HUDEP-2 (cell line): Measurements from ENCODE around the gene RDX.

Experiments
- DNase-seq, 76 experiments: peaks; one replicate each; lab custom pipeline; 2025; ENCODE audit not compliant: unreplicated experiment in 76 of 76; lab: John Stamatoyannopoulos, UW

RDX gene

DNA sequence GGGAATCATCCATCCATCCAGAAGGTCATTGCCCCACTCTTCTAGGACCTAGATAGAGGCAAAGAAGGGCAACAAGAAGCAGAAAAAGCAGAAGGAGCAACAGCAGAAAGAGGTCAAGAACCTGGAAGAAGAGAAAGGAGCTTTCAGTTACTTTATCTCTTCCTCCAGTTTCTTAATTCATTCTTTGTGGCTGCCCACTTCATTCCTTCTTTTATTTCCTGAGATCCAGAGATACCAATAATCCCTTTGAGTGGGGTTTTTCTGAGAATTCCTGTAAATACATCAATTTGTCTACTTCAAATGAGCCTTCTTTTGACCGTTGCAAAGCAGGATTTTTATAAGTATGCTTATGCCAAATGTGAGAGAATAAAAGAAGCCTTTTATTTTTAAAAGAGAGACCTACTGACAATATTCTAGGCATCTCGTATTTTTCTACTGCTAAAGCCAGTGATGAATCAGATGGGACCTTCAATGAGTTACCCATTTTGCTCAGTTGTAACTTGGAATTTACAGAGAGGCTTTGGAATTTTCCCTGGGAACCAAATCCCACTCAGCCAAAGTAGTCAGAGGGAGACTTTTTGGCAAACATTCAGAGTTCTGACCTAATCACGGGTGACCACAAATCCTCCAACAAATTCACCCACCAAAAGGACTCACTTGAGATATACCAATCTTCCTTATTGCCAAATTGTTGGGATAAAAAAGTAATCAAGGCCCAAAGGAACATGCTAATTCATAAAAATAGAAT, 148.3 kb downstream of the RDX start:
- DNase-seq: no peak

DNA sequence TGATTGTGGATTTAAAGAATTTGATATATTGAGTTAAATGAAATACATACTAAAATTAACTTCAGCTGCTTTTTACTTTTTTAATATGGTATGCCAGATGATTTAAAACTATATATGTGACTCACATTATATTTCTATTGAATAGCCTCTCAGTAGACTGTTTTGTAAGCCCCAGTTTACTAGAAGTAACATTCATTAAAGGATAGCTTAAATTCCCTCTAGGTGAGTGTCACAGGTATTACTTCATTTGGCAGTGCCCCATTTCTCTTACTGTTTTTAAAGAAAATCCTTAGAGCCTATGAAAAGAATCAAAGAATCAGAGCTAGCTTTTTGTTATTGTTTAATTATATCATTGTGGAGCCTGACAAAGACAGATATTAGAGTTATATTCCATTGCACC, 154.6 kb downstream of the RDX start:
- DNase-seq: no peak

DNA sequence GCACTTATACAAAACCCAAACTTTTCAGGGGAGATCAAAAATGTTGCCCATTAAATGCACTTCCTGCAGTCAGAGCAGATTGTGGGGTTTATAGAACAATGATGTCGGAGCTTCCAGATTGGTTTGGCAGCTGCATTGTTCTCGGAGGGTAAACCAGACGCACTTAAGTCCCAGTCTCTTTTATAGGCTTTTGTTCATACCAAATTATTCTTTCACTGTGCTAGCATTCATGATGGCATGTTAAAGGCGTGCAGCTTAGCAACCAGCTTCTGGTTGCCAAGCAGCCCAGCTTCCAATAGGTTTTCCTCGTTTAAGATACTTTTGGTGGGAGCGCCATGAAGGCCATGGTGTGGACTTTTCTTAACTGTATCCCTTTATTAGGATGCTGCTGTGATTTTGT, 162.3 kb downstream of the RDX start:
- no peak for DNase-seq

DNA sequence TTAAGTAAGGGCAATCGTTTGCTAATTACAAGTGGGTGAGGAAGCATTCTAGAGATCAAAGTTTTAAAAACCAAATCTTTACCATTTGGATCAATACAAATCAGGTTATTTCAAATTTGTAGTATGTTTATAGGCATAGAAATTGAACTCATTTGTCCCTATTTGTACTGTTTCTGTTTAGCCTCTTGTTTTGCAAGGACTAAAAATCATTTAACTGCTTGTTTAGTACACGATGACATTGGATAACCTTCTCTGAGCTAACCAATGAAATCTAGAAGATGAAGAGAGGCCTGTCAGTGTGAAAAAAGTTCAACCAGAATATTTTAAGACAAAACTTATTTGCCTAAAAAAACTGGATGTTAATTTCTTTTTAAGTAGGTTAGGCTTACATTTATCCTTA, 163.3 kb downstream of the RDX start:
- DNase-seq: no peak

DNA sequence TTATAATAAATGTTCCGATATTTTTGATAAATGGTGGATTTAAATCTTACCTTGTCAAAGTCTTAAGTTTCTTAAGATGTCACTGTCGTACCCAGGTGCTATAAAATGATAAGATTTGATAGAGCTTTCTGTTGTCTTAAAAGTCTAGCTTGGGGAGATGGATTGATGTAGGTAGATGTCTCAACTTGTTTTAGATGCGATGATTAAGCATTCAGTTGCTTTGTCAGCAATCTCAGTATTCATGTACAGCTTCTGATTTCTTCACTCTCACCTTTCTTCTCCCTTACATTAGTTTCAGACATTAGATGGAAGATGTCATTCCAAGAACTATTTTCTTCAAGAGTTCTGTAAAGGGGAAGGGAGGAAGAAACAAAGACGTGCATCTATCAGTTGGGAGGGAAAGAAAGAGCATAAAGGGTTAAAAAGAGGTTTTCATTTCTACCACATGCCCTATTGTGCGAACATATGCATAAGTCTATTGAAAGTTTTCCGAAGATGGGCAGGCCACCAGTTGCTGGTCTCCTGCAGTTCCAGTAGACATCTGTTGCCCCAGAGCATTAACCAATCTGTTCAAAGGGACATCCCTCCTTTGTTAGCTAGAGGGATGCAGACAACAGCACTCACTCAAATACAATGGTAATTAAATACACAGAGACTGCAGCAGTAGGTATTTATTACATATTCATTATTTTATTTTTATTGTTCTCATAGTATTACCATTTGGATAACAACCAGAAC, 164.9 kb downstream of the RDX start:
- no peak for DNase-seq

DNA sequence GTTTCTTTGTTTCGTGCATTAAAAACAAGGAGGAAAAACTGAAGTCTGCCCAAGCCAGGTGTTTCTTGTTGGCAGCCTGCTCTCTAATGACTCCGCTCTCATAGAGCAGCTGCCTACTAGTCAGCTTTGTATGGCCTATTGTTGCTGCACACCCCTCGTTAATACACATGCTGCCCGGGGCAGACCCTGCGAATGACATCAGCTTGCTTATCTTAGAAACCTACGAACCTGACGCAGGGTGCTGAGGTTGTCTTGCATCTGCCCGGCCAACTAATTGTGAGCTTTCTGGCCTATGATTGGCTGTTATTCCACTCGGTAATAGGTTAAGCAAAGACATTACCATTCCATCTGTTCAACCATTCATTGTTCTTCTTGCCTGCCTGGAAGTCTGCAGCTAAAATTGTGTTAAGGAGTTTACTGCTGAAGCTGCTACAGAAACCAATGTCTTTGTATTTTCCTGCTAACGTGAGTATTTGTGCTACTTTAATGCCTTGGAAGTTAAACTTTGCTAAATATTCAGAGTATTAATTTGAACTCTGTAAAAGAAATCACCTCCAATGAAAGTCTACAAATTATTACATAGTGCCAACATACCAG, 165.7 kb downstream of the RDX start:
- no peak for DNase-seq

DNA sequence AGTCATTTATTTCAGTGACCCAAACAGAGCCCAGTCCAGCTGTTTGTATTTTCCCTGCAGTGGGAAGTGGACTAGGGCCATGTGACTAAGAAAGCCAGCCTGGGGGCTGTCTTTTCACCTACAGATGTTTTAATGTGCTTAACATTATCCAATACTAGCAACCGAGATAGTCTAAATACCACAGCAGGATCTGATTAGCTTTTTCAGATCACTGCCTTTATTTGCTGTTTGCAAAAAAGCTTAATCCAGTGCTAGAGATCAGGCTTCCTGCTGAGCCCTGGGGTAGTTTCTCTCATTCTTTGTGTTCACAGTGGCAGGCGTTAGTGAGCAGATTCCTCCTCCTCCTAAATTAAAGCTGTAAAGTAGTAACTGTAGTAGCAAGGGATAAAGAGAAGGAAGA, 168.3 kb downstream of the RDX start:
- DNase-seq: no peak

DNA sequence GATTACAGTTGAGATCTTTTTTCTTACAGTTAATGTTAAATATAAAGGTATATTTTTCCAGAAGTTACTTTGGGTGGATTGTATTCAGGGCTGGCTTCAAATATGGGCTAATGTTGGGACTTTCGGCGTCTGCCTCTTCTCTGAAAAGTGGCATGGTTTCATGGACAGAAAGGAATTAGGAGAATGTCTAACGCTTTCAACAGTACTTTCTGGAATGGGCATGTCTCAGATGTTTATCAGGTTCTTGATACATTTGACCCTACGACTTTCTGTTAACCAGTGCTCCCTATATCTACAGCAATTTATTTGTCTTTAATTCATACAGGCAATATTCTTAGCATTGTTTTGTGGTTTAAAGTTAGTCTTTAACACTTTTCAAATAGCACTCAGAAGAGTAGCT, 169.5 kb downstream of the RDX start:
- no peak for DNase-seq

DNA sequence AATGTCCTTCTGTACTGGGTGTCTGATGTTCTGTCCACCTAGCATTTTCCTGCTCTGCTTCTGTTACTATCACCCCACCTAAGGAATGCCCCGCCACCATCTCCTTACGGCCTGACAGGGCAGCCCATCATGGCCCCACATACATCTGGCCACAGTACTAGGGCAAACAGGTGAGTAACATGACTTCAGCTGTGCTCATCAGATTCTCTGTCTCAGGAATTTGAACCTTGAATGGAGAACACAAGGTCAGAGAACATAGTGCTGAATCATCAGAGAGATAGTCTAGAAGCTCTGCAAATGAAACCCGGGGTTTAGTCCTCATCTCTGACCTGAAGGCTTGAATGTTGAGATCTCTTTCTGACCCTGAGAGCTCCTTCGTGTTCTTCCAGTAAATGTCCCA, 170.8 kb downstream of the RDX start:
- no peak for DNase-seq
